HL-60 (cell line): ENCODE results near the gene EXOSC10.

Source experiments
- POLR2AphosphoS5 ChIP-seq: IDR thresholded peaks from 2 replicates; pipeline ENCODE4 v1.6.1; 2012; ENCODE audit warnings: low read depth
- TF ChIP-seq, protein P1 (sequence below): IDR thresholded peaks from one replicate; pipeline ENCODE4 v1.5.1; 2011; ENCODE audit warnings: low read length, control low read depth, inconsistent platforms; ENCODE audit not compliant: insufficient read depth

DNA sequence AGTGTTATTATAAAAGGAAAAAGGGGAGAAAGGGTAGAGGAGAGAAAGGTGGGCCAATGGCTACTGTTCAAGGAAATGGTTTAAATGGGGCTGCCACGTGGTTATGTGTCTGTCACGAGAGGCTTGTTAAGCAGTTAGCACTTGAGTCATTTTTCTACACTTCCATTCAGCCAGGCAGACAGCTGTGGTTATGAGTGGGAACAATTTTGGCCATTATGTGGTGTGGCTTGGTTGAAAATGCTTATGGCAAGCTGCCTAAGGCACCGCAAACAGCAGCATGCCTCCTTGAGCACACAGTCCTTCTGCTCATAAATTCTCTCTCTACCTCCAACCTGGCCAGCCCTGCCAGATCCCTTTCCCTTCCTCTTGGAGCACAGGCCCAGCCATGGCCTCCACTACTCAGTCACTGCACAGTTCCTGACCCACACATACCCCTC lies 36.7 kb downstream of the EXOSC10 start:
- TF ChIP-seq, protein P1, sequence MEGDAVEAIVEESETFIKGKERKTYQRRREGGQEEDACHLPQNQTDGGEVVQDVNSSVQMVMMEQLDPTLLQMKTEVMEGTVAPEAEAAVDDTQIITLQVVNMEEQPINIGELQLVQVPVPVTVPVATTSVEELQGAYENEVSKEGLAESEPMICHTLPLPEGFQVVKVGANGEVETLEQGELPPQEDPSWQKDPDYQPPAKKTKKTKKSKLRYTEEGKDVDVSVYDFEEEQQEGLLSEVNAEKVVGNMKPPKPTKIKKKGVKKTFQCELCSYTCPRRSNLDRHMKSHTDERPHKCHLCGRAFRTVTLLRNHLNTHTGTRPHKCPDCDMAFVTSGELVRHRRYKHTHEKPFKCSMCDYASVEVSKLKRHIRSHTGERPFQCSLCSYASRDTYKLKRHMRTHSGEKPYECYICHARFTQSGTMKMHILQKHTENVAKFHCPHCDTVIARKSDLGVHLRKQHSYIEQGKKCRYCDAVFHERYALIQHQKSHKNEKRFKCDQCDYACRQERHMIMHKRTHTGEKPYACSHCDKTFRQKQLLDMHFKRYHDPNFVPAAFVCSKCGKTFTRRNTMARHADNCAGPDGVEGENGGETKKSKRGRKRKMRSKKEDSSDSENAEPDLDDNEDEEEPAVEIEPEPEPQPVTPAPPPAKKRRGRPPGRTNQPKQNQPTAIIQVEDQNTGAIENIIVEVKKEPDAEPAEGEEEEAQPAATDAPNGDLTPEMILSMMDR, result no peak
- TF ChIP-seq POLR2AphosphoS5, result peak; percentile 31; the same call in 1 of the 2 replicates
